GM19239 (cell line): Measurements from ENCODE around the gene WWOX.

Experiments
- DNase-seq: peaks from one replicate; pipeline ENCODE4 v3.0.0; 2011; ENCODE audit warnings: low spot score; ENCODE audit not compliant: insufficient read length
- FAIRE-seq: peaks from 2 replicates; lab custom pipeline; 2011; peaks lifted over from hg19 to GRCh38; lab: Jason Lieb, UNC

Gene WWOX

GRCh38 chr16:78607022-78607421 is 507.6 kb downstream of the WWOX start:
- DNase-seq (no peak), FAIRE-seq (no peak)

DNA sequence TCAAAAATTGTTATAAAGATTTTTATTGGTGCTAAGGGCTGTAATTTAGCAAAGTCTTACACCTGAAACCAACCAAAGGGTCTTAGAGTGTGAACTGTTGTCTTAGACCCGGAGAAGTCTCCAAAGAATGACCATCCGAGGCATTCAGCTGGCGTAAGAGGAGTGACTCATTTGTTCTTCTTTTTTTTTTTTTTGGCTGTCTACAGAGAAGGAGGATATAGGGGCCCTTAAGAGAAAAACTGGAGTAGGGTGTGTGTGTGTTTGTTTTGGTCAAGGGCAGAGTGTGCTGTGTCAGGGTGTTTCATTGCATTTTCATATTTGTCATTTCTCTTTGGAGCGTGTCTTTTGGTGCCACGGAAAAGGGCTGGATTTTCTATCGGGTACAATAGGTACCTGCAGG is 508.0 kb downstream of the WWOX start:
- DNase-seq (no peak), FAIRE-seq (no peak)

DNA sequence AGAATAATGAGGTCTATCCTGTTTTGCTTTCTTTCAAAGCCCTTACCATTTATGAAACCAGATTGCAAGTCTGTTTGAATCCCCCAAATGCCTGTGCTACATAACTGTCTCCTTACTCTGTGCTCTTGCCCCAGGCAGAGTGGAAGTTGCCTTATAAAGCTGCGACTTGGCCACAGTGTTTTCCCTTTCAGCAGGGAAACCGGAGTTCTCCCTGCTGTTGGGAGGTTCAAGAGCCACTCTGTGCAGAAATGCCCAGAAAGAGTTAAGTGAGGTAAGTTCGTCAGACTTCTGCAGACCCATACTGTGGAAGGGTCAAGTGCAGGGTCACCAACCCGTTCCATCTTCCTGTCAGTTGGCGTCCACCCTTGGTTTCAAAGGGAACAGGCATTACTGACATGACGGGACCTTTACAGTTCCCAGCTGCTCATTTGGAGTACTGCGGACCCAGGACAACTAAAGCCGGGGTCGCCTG is 508.9 kb downstream of the WWOX start:
- no peak for FAIRE-seq

DNA sequence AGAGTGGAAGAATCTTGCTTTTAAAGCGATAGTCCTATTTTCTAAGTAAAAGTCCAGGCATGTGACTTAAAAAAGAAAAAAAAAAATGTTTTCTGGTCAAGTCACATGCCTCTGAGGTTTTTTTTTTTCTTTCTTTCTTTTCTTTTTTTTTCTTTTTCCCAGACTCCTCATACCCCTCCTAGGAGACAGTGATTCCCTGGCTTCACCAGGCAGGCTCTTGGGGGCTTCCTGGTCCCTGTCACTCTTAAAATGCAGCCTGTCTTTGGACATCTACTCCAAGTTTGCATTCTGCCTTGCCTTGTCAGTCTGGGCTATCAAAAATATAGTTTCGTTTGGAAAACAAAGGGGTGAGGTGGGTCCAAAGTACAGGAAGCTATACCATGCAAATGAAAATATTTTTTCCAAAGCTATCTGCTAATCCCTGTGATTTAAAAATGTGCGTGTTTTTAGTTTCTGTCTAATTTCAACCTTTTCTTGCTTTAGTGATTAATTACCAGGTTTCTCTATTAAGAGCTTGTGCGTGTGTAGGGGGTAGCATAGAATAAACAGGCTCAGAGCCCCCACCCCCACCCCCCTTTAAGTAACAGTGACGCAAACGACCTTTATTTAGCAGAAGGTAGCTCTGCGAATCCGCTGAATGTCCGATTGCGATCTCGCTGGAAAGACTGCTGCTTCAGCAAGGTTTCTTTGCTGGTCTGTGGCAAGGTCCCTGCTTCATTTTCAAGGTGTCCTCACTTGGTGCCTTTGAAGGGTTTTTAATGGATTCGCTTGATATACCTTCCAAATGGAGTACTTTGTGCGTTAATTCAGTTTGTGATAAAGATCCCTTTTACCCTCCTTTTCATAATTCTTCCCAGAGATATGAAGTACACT is 510.2 kb downstream of the WWOX start:
- FAIRE-seq: no peak
- no peak for DNase-seq

More for the DNA sequence above, 508.9 kb downstream of the WWOX start:
- no peak for DNase-seq

DNA sequence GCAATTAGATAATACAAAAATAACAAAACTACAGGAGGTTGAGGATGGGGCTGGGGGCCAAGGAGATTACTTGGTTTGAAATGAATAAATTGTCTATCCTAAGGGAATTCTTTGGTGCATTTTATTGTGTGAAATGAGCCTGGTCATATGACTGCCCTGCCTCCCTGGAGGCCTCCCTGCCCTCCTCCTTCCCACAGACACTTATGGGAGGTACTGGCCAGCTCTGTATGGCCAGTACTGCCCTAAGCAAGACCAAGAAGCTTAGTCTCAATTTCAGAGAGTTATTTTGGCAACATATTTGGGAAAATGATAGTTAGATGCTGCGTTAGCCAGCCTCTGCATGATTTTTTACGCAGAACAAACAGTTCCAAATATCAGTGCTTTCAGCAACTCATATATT is 511.9 kb downstream of the WWOX start:
- no peak for DNase-seq
- FAIRE-seq: no peak

GRCh38 chr16:78619811-78620210 is 520.4 kb downstream of the WWOX start:
- DNase-seq: no peak
- FAIRE-seq: no peak

DNA sequence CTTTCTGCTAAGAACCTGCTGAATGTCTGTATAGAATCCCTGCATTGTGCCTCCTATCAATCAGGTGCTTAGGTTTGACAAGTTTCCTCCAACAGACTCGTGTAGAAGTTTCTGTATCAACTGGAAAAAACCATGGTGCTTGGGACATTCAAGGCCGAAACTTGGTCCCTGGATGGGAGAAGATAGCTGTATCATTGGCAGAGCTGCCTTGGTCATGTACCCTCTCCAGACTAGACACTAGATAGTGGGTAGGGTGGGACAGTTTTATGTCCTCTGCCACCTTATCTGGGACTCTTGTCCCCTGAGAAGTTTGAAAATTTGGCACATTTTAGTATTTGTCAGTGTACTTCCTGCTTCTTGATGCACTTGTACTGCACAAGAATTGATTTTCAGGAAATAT is 520.8 kb downstream of the WWOX start:
- FAIRE-seq (no peak), DNase-seq (no peak)

DNA sequence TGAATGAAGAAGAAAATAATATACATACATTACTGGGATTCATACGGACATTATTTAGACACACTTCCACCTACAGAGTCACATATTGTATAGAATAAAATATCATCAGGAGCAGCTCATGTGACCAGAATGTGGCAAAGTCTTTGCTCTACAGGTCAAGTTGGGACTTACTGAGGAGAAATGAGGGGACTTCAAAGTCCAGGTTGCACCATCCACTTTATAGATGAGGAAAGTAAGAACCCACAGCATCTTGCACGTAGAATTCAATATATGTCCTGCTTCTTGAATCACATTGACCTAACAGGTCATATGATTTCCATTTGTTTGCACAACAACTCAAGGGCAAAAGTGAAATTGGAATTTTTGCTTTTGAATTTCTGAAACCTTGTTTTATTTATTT is 524.3 kb downstream of the WWOX start:
- FAIRE-seq (no peak), DNase-seq (no peak)

- DNase-seq: no peak
- FAIRE-seq: no peak
These were observed 524.9 kb downstream of the WWOX start for GRCh38 chr16:78624366-78624765.

DNA sequence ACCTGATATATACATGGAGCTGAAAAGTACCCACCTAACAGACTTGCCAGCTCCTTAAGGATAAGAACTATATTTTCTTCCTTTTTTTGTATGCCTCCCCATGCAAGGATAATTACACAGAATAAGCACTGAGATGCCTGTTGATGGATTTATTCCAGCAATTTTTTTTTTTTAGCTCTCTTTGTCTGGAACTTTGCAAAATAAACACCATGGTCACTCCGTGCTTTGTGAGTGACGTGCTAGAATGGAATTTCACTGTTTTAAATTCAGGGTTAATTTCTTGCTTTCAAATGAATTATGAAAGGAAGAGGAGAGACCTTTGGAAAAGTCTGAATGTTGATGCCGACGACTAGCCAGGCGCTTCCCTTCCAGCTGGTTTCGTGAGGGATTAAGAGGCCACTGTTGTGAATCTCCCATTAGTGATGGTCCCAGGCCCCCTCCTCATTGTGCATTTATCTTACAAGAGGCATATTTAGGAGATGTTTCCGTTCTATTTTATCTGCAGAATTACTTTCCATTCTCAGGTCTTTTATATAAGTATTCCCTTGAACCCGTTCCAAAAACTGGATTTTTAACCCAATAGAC is 529.1 kb downstream of the WWOX start:
- FAIRE-seq: no peak
- DNase-seq: no peak

- DNase-seq (no peak), FAIRE-seq (no peak)
These were observed 529.7 kb downstream of the WWOX start for GRCh38 chr16:78629173-78629572.

- no peak for FAIRE-seq
- DNase-seq: no peak
These were observed 530.6 kb downstream of the WWOX start for GRCh38 chr16:78630102-78630501.

DNA sequence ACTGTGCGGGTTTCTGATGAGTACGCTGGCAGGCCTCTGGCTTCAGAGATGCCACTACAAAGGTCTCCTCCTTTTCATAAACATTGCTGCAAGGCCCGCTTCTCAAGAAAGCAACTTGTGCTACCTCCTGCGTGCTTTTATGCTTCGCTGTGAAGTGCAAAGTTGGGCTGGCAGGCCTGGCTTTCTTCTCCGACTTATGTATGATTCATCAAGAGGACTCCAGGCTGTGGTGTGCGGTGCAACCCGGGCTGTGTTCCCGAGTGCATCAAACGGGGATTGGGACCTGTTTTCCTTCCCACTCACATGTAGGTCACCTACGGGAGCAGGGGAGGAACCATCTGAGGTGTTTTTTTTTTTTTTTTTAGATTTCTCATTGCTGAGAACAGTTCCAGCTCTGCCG is 534.1 kb downstream of the WWOX start:
- no peak for DNase-seq
- FAIRE-seq: no peak

DNA sequence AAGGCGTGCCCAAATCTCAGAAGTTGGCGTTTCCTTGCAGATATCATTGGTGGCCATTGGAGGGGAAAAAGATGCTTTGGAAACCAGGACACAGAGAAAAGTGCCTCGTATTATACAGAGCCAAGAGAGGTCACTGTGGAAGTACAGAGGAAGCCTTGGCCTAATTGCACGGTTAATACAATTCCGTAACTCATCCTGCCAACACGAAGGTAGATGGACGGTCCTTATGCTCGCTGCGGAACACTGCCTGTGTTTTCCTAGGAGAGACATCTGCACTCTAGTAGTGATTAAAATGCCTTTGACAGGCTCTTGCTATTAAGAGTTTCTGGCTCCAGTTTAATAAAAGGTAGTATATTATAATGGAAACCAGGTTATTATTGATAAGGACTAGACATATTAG is 536.4 kb downstream of the WWOX start:
- FAIRE-seq (no peak), DNase-seq (no peak)

DNA sequence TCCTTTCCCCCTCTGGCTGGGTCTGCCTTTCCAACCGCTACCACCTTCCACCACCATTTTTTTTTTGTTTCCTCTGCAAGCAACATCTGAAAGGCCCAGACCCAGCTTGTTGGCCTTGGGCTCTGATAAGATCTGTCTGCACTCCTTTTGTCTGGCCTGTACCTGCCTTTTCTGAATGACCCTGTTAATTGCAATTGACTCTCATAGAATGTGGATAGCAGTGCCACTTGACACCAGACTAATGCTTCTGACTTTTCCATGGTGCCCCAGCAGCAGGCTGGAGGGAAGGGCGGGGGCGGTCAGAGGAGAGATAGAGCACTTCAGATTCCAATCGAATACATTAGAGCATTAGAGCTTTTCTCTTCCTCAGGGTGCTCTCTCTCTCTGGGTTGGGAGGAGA is 538.9 kb downstream of the WWOX start:
- FAIRE-seq (no peak), DNase-seq (no peak)

GRCh38 chr16:78639775-78640174 is 540.3 kb downstream of the WWOX start:
- no peak for DNase-seq
- no peak for FAIRE-seq

- DNase-seq (no peak), FAIRE-seq (no peak)
These were observed 541.4 kb downstream of the WWOX start for GRCh38 chr16:78640886-78641285.

GRCh38 chr16:78641433-78641832 is 542.0 kb downstream of the WWOX start:
- no peak for FAIRE-seq
- no peak for DNase-seq

- FAIRE-seq (no peak), DNase-seq (no peak)
These were observed 543.3 kb downstream of the WWOX start for GRCh38 chr16:78642621-78643285.

DNA sequence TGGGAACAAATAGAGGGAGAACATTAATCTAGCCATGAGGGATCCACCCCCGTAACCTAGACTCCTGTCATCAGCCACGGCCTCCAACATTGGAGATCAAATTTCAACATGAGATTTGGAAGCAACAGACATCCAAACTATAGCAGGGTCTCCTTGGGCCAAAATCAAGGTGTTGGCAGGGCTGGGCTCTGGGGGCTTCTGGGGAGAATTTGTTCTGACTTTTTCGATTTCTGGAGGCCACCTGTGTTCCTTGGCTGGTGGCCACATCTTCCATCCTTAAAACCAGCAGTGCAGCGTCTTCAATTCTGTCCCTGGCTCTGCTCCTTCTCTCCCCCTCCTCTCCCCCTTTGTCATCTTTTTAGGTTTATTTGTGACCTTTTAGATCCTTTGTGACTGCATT is 546.2 kb downstream of the WWOX start:
- FAIRE-seq: no peak
- DNase-seq: no peak

- no peak for DNase-seq
- FAIRE-seq: no peak
These were observed 547.6 kb downstream of the WWOX start for GRCh38 chr16:78647019-78647418.
